NB4 (cell line): Measurements from ENCODE around the gene CECR2.

Experiments used
- POLR2A ChIP-seq: IDR thresholded peaks from 2 replicates; pipeline ENCODE4 v1.6.1; 2011; ENCODE audit warnings: mild to moderate bottlenecking; ENCODE audit not compliant: insufficient read length; ENCODE audit errors: extremely low read depth
- TF ChIP-seq, protein P1 (sequence below): IDR thresholded peaks from one replicate; pipeline ENCODE4 v1.5.1; 2012; ENCODE audit warnings: low read depth, low read length
- TF ChIP-seq, protein P2 (sequence below): IDR thresholded peaks from 2 replicates; pipeline ENCODE4 v1.6.1; 2011; ENCODE audit warnings: low read depth, low read length

DNA sequence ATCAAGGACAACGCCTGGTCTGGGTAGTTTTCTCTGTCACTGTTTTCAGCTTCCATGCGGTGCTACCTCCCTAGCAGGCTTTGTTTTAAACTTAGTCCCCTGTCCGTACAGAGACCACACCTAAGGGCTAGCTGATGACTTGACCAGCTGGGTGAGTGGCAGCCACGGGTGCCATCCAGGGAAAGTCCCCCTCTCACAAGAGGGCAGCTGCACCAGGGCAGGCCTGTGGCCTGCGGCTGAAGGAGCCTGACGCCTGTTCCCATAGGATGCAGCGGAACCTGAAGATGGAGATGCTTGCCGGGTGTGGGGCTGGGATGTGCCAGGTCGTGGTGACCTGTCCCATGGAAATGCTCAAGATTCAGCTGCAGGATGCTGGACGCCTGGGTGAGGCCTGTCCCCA is 213.9 kb downstream of the CECR2 start:
- TF ChIP-seq, protein P1, sequence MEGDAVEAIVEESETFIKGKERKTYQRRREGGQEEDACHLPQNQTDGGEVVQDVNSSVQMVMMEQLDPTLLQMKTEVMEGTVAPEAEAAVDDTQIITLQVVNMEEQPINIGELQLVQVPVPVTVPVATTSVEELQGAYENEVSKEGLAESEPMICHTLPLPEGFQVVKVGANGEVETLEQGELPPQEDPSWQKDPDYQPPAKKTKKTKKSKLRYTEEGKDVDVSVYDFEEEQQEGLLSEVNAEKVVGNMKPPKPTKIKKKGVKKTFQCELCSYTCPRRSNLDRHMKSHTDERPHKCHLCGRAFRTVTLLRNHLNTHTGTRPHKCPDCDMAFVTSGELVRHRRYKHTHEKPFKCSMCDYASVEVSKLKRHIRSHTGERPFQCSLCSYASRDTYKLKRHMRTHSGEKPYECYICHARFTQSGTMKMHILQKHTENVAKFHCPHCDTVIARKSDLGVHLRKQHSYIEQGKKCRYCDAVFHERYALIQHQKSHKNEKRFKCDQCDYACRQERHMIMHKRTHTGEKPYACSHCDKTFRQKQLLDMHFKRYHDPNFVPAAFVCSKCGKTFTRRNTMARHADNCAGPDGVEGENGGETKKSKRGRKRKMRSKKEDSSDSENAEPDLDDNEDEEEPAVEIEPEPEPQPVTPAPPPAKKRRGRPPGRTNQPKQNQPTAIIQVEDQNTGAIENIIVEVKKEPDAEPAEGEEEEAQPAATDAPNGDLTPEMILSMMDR, result no peak
- TF ChIP-seq, protein P2, sequence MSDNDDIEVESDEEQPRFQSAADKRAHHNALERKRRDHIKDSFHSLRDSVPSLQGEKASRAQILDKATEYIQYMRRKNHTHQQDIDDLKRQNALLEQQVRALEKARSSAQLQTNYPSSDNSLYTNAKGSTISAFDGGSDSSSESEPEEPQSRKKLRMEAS, result no peak
- TF ChIP-seq POLR2A, result no peak
